GM21381 (cell line): ENCODE data around the gene PAQR8.

Source experiments
- ATAC-seq: cut with Tn5 transposase; IDR thresholded peaks from one replicate; pipeline ENCODE4 v1.9.1; 2021; ENCODE audit warnings: mild to moderate bottlenecking, moderate library complexity; ENCODE audit not compliant: unreplicated experiment

The PAQR8 gene

DNA sequence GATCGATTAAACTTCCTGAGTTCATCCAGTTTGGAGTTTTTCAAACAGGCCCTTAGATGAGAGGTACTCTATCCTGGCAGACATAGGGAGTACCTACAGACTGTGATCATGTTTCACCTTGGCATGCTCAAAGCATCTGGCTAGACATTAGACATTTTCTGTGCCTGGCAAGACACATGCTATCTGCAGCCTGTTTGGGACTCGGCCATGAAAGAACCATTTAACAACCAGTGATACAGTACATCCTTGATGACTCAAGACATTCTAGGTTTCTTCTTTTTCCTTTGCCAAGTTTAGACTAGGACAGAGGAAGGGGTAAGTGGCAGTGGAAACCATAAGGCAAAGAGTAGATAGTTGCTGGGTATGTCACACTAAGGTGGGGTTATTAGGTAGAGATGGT is 15.4 kb upstream of the PAQR8 start:
- ATAC-seq: no peak

- ATAC-seq: no peak
Measured at GRCh38 chr6:52347818-52348217, 14.1 kb upstream of the PAQR8 start.

DNA sequence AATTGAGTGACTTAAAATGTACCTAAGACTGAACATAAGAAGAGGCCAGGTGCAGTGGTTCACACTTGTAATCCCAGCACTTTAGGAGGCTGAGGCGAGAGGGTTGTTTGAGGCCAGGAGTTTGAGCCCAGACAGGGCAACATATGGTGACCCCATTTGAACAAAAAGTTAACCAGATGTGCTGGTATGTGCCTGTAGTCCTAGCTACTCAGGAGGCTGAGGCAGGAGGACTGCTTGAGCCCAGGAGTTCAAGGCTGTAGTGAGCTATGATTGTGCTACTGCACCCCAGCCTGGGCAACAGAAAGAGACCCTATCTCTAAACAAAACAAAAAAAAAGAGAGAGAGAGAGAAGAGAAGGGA is 10.1 kb upstream of the PAQR8 start:
- ATAC-seq: no peak

DNA sequence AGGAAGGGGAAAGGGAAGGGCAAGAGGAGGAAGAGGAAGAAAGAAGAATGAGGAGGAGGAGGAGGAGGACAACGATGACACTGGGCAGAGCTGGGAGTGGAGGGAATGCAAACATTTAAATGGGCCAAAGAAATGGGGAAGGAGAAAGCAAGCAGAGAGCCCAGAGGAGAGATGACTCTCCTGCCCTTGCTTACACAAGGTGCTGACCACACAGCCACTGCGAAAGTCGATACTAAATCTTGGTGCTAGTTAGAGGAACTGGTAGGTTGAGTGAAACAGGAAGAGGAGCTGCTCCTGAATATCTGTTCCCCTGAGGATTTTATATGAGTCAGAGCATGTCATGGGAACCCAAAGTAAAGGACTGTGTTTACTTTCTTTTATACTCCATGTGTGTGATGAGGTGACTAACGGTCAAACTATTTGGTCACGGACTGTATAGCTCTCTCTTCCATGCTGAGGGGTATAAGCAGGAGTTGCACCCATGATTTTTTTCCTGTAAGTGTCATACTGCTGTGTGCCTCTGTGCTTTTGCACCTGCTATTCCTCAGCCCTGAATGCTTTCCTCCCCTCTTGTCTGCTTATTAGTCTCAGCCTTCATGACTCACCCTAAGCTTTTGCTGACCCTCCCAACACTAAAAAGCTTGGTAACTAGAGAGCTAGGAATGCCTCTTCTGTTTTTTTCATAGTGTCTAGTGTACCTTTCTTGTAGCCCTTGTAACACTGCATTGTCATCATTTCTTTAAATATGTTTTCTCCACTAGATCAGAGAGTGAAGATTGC is 9.5 kb upstream of the PAQR8 start:
- peak; percentile 90 for ATAC-seq

- no peak for ATAC-seq
Measured at GRCh38 chr6:52356017-52356416, 5.9 kb upstream of the PAQR8 start.

- no peak for ATAC-seq
Measured at GRCh38 chr6:52359403-52359802, 2.5 kb upstream of the PAQR8 start.

DNA sequence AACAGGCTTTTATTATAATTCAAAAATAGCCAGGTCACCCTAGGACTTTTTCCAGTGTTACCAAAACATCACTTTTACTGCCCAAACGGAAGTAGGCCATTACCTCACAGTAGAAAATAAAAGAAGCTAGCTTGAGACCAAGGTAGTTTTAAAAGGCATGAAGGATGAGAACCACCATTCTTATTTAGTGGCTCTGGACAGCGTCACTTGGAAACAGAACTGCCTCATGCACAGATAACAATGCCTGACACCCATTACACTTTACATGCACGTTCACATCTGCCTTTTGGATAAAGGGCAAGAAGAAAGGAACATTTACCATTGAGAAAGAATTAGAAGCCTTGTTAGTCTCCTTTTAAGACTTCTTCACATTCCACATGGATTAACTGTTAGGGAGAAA is 1.9 kb upstream of the PAQR8 start:
- ATAC-seq: no peak

DNA sequence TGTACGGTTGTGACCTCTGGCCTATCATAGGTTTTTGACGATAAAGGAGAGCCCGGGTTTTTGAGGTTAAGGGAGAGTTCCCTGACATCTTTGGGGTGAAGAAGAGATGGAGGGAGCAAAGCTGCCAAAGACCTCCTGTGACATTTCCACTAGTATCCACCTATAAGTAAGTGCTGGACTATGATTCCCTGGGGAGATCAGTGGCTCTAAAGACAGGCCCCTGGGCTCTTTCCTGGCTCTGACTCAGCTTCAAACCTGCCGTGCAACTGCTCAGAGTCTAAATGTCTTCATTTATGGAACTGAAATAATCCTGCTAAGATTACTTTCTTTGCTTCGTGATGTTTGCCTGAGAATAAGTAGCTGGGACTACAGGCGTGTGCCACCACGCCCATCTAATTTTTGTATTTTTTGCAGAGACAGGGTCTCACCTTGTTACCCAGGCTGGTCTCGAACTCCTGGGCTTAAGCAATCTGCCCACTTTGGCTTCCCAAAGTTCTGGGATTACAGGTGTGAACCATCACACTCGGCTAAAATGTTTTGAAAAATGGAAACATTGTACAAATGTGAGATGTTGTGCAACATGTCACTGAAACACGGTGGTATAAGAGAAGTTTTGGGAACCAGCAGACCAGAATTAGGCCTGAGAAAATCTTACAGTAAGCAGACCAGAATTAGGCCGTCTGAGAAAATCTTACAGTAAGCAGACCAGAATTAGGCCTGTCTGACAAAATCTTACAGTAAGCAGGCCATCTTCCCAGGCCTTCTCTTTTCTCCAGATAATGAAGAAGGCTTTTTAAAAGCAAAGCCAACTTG is 1.1 kb upstream of the PAQR8 start:
- ATAC-seq: no peak

DNA sequence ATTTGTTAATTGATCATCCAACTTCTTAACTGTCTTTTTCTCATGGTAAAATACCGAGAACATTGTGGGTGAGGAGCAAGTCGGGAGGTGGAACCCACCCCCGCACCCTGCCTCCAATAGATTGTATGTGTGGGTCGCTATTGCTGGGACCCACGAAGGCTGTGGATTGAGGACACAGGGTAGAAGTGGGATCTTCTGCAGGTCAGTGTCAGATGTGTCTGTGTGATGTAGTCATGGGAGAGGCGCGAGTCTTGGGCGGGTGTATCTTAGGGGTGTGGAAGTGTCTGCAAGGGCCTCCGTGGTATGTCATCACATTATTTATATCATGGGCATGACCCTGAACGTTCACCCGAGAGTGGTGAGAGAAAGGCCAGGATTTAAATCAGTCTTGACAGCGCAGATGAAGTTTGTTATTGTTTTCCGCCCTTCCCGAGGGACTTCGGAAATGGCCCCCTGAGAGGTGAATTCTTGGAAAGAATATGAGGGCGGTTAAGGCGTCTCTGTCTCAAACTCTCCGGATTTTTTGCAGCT is 472 bp upstream of the PAQR8 start:
- peak; percentile 12 for ATAC-seq

DNA sequence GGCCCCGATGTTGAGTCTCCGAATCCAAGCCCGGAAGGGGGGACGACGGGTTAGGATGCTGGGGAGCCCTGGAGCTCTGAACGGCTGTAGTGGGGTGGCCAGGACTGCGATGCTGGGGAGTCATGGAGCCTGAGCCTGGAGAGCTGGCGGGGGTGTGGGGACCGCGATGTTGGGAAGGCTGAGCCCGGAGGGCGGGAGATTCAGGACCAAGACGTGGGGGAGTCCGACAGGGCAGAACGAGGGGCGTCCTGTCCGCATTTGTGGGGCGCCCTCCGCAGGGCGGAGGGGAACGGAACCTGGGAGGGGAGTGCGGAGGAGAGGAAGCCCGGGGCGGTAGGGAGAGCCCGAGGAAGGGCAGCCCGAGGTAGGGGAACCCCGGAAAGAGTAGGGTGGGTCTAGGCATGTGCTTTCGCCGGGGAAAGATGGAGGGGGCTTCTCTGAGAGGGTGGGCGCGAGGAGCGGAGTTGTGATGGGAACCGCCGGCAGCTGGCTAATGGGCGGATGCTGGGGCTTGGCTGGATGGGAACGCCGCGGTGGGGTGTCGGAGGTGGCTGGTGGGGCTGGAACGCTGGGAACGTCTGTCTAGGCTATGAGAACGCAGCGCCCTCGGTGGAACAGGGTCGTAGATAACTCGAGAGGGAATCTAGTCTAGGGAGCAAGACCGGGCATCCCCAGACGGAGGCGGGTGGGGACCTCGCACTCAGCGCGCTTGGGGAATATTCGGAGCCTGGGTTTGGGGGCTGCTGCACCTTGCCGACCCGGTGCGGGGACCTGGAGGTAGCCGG is 684 bp downstream of the PAQR8 start:
- peak; percentile 40 for ATAC-seq

GRCh38 chr6:52363228-52363867 is 1.4 kb downstream of the PAQR8 start:
- no peak for ATAC-seq

DNA sequence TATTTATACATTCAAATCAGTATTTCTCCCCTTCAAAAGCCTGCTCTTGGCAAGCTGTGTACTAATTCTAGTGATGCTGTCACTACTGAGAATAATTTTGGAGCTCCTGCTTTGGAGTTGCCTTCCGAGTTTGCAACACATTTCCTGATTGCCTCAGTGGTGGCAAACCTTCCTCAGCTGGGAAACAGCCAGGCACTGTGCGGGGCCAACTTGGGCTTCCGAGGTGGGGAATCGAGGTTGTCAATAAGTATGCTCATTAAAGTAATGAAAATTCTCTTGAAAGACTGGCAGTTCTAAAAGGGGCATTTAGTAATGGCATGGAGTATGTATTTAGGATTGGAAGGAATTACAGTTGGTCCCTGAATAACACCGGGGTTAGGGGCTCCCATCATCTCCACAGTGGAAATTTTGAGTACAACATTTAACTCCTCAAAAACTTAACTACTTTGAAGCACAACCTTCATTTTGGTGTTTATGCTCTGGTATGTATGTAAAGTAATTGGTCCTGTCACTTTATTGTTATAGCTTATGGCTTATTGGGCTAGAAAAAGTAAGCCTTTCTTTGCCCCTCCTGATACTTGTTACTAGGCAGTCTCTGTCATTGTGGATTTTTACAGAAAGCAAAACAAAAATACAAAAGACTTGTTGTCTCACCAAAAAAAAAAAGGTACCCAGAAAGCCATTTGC is 2.7 kb downstream of the PAQR8 start:
- ATAC-seq: no peak

GRCh38 chr6:52365317-52365716 is 3.4 kb downstream of the PAQR8 start:
- ATAC-seq: no peak

GRCh38 chr6:52365866-52366540 is 4.1 kb downstream of the PAQR8 start:
- ATAC-seq: no peak

GRCh38 chr6:52368002-52368401 is 6.1 kb downstream of the PAQR8 start:
- ATAC-seq: no peak

- no peak for ATAC-seq
Measured at GRCh38 chr6:52369234-52369633, 7.3 kb downstream of the PAQR8 start.

- no peak for ATAC-seq
Measured at GRCh38 chr6:52371656-52372191, 9.8 kb downstream of the PAQR8 start.

- ATAC-seq: no peak
Measured at GRCh38 chr6:52373151-52373690, 11.3 kb downstream of the PAQR8 start.

DNA sequence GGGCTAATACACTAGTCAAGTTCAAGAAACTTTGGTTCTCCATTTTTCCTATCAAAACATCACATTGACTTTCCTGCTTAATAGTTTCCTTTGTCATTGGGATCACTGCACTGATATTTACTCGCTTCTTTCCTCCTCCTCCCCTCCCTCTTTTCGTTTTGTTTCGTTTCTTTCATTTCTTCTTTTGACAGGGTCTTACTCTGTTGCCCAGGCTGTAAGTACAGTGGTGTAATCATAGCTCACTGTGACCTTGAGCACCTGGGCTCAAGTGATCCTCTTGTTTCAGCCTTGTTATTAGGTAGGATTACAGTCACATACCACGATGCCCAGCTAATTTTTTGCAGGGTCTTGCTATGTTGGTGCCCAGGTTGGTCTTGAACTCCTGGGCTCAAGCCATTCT is 12.3 kb downstream of the PAQR8 start:
- no peak for ATAC-seq
